A673 (cell line): ENCODE measurements around the gene FTO. TPM values are rescaled to one million over a fixed set of nuclear protein-coding genes. Genes with fewer than 3 reads are reported as not detected.

Experiments used
- BruUV-seq: library from RNA; stranded (reverse); fragments of 400-500 nt; replicated peaks from 2 replicates; lab custom pipeline; 2021; lab: Mats Ljungman, UMichigan
- CTCF ChIA-PET: fragments of 300-600 bp; sonication (Branson Sonifier 250); formaldehyde crosslinking; loops from one replicate; lab custom pipeline; 2022; ENCODE audit warnings: antibody characterized with exemption; lab: Charles Lee
- POLR2A ChIA-PET: fragments of 300-600 bp; sonication (Branson Sonifier 250); formaldehyde crosslinking; loops from one replicate; lab custom pipeline; 2022; ENCODE audit warnings: antibody characterized with exemption; ENCODE audit not compliant: low non-redundant PET; lab: Charles Lee
- DNase-seq: peaks from one replicate; pipeline ENCODE4 v3.0.0-alpha.2; 2015; ENCODE audit warnings: low spot score
- H3K27ac ChIP-seq: fragments of 200-600 bp; sonication (generic); 2 replicates; pipeline ENCODE4 v1.5.1; 2016; ENCODE audit warnings: mixed run types, low read depth, mild to moderate bottlenecking, mixed read lengths, antibody characterized with exemption, low read length; ENCODE audit not compliant: poor library complexity, severe bottlenecking
- H3K27me3 ChIP-seq: fragments of 200-600 bp; sonication (generic); replicated peaks from 2 replicates; pipeline ENCODE4 v1.6.1; 2017; ENCODE audit warnings: mixed run types, low read depth, mild to moderate bottlenecking, mixed read lengths, antibody characterized with exemption, low read length; ENCODE audit not compliant: insufficient read depth, poor library complexity
- H3K36me3 ChIP-seq: fragments of 200-600 bp; sonication (generic); 2 replicates; pipeline ENCODE4 v1.6.1; 2016; ENCODE audit warnings: mixed run types, mild to moderate bottlenecking, mixed read lengths, antibody characterized with exemption, low read length; ENCODE audit not compliant: insufficient read depth, poor library complexity, severe bottlenecking
- H3K4me1 ChIP-seq: fragments of 200-600 bp; sonication (generic); 2 replicates; pipeline ENCODE4 v1.6.1; 2017; ENCODE audit warnings: mixed run types, mild to moderate bottlenecking, mixed read lengths, antibody characterized with exemption, low read length; ENCODE audit not compliant: insufficient read depth, poor library complexity, severe bottlenecking
- H3K4me3 ChIP-seq: fragments of 200-600 bp; sonication (generic); 2 replicates; pipeline ENCODE4 v1.5.1; 2016; ENCODE audit warnings: low read depth, mixed run types, mild to moderate bottlenecking, mixed read lengths, low read length; ENCODE audit not compliant: poor library complexity, severe bottlenecking
- H3K9me3 ChIP-seq: fragments of 200-600 bp; sonication (generic); 2 replicates; pipeline ENCODE4 v1.6.1; 2016; ENCODE audit warnings: mixed run types, low read depth, mild to moderate bottlenecking, mixed read lengths, antibody characterized with exemption, low read length; ENCODE audit not compliant: poor library complexity, severe bottlenecking
- CTCF ChIP-seq: fragments of 300-800, 200-600 bp; sonication (generic); conservative IDR thresholded peaks from 2 replicates; pipeline ENCODE4 v1.5.1; 2017; ENCODE audit warnings: low read depth, mild to moderate bottlenecking, antibody characterized with exemption, low read length, moderate library complexity, mixed read lengths
- EZH2 ChIP-seq: fragments of 200-600 bp; sonication (generic); IDR thresholded peaks from 2 replicates; pipeline ENCODE4 v1.6.1; 2017; ENCODE audit warnings: borderline replicate concordance, low read depth, mild to moderate bottlenecking, mixed read lengths, antibody characterized with exemption, low read length; ENCODE audit not compliant: poor library complexity, severe bottlenecking
- intact Hi-C: fragments of 100-400 bp; cut with micrococcal nuclease; formaldehyde crosslinking; loops from one replicate; pipeline ENCODE4 v1.10.0; 2022; ENCODE audit not compliant: unreplicated experiment
- total RNA-seq: library from RNA; stranded (reverse); gene quantifications from 2 replicates; pipeline ENCODE4 v1.2.3, GENCODE V29; 2021

Gene FTO
- total RNA-seq, 1 experiment from 2014 or later: 73.4 TPM

GRCh38 chr16:53960954-53961616 lies 257.1 kb downstream of the FTO start:
- TF ChIP-seq CTCF (no peak), EZH2 (no peak)
- CTCF ChIA-PET: no interaction called here
- Histone ChIP-seq H3K4me1 (no peaks in the 10 kb centered on the region), H3K4me3 (no peak overlapping the region), H3K27me3 (no peaks in the 10 kb centered on the region), H3K9me3 (no peaks in the 10 kb centered on the region), H3K36me3 (no peaks in the 10 kb centered on the region), H3K27ac (no peak overlapping the region)
- no TSS peak for BruUV-seq
- intact Hi-C loops: no loop called here
- DNase-seq: no peak
- POLR2A ChIA-PET: no interaction called here

GRCh38 chr16:53962041-53962440 lies 258.1 kb downstream of the FTO start:
- DNase-seq: no peak
- no TSS peak for BruUV-seq
- H3K36me3 ChIP-seq: no peaks in the 10 kb centered on the region
- CTCF ChIA-PET: no interaction called here
- TF ChIP-seq EZH2: no peak
- peaks cover 7% of the 10 kb centered on the region for H3K4me1 ChIP-seq
- H3K27me3 ChIP-seq: no peaks in the 10 kb centered on the region
- no peak overlapping the region for H3K4me3 ChIP-seq
- no peak overlapping the region for H3K27ac ChIP-seq
- intact Hi-C loops: no loop called here
- POLR2A ChIA-PET: no interaction called here
- no peaks in the 10 kb centered on the region for H3K9me3 ChIP-seq

- Histone ChIP-seq H3K27me3 (no peaks in the 10 kb centered on the region), H3K4me3 (no peak overlapping the region), H3K36me3 (no peaks in the 10 kb centered on the region), H3K27ac (no peak overlapping the region), H3K4me1 (peaks cover 20% of the 10 kb centered on the region), H3K9me3 (no peaks in the 10 kb centered on the region)
- intact Hi-C loops: no loop called here
- ChIA-PET POLR2A (no interaction called here), CTCF (no interaction called here)
- no peak for DNase-seq
- TF ChIP-seq CTCF: no peak
- TF ChIP-seq EZH2: no peak
- no TSS peak for BruUV-seq
Observed at GRCh38 chr16:53964145-53964790, 260.3 kb downstream of the FTO start.
